H9 (cell line): Measurements from ENCODE around the gene SLC12A9. TPM values are rescaled to one million over a fixed set of nuclear protein-coding genes. Genes with fewer than 3 reads are reported as not detected.

ENCODE experiments used
- DNase-seq: peaks from one replicate; pipeline ENCODE4 v3.0.0-alpha.2; 2017
- H2AFZ ChIP-seq: one replicate; pipeline ENCODE4 v1.6.1; 2013; ENCODE audit warnings: mild to moderate bottlenecking, low read length, control low read depth, moderate library complexity
- H2AK5ac ChIP-seq: 2 replicates; pipeline ENCODE4 v1.6.1; 2013; ENCODE audit warnings: low read length, control low read depth, mixed read lengths; ENCODE audit not compliant: insufficient read length
- H2BK120ac ChIP-seq: one replicate; pipeline ENCODE4 v1.6.1; 2013; ENCODE audit warnings: low read depth, mild to moderate bottlenecking, low read length, control low read depth, inconsistent platforms; ENCODE audit not compliant: poor library complexity, severe bottlenecking
- H2BK12ac ChIP-seq: 2 replicates; pipeline ENCODE4 v1.6.1; 2013; ENCODE audit warnings: low read length, control low read depth, mixed read lengths, low read depth; ENCODE audit not compliant: insufficient read length
- H2BK15ac ChIP-seq: 2 replicates; pipeline ENCODE4 v1.6.1; 2013; ENCODE audit warnings: low read depth, low read length, control low read depth
- H2BK20ac ChIP-seq: one replicate; pipeline ENCODE4 v1.6.1; 2013; ENCODE audit warnings: low read depth, mild to moderate bottlenecking, low read length, control low read depth, inconsistent platforms; ENCODE audit not compliant: poor library complexity, severe bottlenecking
- H2BK5ac ChIP-seq: 2 replicates; pipeline ENCODE4 v1.6.1; 2013; ENCODE audit warnings: low read length, control low read depth, mixed read lengths; ENCODE audit not compliant: insufficient read length
- H3K14ac ChIP-seq: 2 replicates; pipeline ENCODE4 v1.6.1; 2013; ENCODE audit warnings: low read length, control low read depth; ENCODE audit not compliant: insufficient read depth
- H3K18ac ChIP-seq: 2 replicates; pipeline ENCODE4 v1.6.1; 2013; ENCODE audit warnings: low read depth, mild to moderate bottlenecking, mixed read lengths, low read length, control low read depth; ENCODE audit not compliant: insufficient read length
- H3K23ac ChIP-seq: 2 replicates; pipeline ENCODE4 v1.6.1; 2013; ENCODE audit warnings: low read length, control low read depth, mixed read lengths, low read depth; ENCODE audit not compliant: insufficient read length
- H3K23me2 ChIP-seq: 2 replicates; pipeline ENCODE4 v1.6.1; 2013; ENCODE audit warnings: low read depth, mild to moderate bottlenecking, mixed read lengths, low read length, control low read depth; ENCODE audit not compliant: insufficient read length, poor library complexity, severe bottlenecking
- H3K27ac ChIP-seq: 2 replicates; pipeline ENCODE4 v1.5.1; 2013; ENCODE audit warnings: low read length, control low read depth, mixed read lengths, low read depth; ENCODE audit not compliant: insufficient read length
- H3K27me3 ChIP-seq: 2 replicates; pipeline ENCODE4 v1.6.1; 2013; ENCODE audit warnings: low read length, control low read depth, inconsistent platforms; ENCODE audit not compliant: insufficient read depth
- H3K4ac ChIP-seq: 2 replicates; pipeline ENCODE4 v1.6.1; 2013; ENCODE audit warnings: low read depth, mild to moderate bottlenecking, control low read depth, inconsistent platforms, low read length, moderate library complexity
- H3K4me1 ChIP-seq: 2 replicates; pipeline ENCODE4 v1.6.1; 2013; ENCODE audit warnings: low read length, control low read depth, inconsistent platforms; ENCODE audit not compliant: insufficient read depth
- H3K4me2 ChIP-seq: 2 replicates; pipeline ENCODE4 v1.6.1; 2013; ENCODE audit warnings: low read length, control low read depth, mixed read lengths; ENCODE audit not compliant: insufficient read length, insufficient read depth
- H3K56ac ChIP-seq: 2 replicates; pipeline ENCODE4 v1.6.1; 2013; ENCODE audit warnings: low read depth, mild to moderate bottlenecking, mixed read lengths, low read length, control low read depth; ENCODE audit not compliant: insufficient read length
- H3K79me1 ChIP-seq: 2 replicates; pipeline ENCODE4 v1.6.1; 2013; ENCODE audit warnings: low read depth, mild to moderate bottlenecking, moderate library complexity, low read length, control low read depth, inconsistent platforms; ENCODE audit not compliant: insufficient read depth, poor library complexity, severe bottlenecking
- H3K79me2 ChIP-seq: 2 replicates; pipeline ENCODE4 v1.6.1; 2013; ENCODE audit warnings: low read length, control low read depth, inconsistent platforms; ENCODE audit not compliant: insufficient read depth
- H3K9ac ChIP-seq: 2 replicates; pipeline ENCODE4 v1.6.1; 2013; ENCODE audit warnings: low read length, control low read depth, mixed read lengths; ENCODE audit not compliant: insufficient read length; ENCODE audit errors: extremely low read depth
- H3K9me3 ChIP-seq: one replicate; pipeline ENCODE4 v1.6.1; 2013; ENCODE audit warnings: low read depth, low read length, inconsistent platforms; ENCODE audit not compliant: control insufficient read depth
- H3T11ph ChIP-seq: one replicate; pipeline ENCODE4 v1.6.1; 2013; ENCODE audit warnings: mild to moderate bottlenecking, low read length, control low read depth, inconsistent platforms
- H4K20me1 ChIP-seq: one replicate; pipeline ENCODE4 v1.6.1; 2013; ENCODE audit not compliant: control insufficient read depth, insufficient read length, insufficient read depth
- H4K5ac ChIP-seq: 2 replicates; pipeline ENCODE4 v1.6.1; 2013; ENCODE audit warnings: low read depth, mild to moderate bottlenecking, mixed read lengths, low read length, control low read depth; ENCODE audit not compliant: insufficient read length
- H4K8ac ChIP-seq: replicated peaks from 2 replicates; pipeline ENCODE4 v1.6.1; 2013; ENCODE audit warnings: low read length, control low read depth, mixed read lengths, low read depth; ENCODE audit not compliant: insufficient read length
- H4K91ac ChIP-seq: 2 replicates; pipeline ENCODE4 v1.6.1; 2013; ENCODE audit warnings: low read depth, mild to moderate bottlenecking, moderate library complexity, mixed read lengths, low read length, control low read depth; ENCODE audit not compliant: insufficient read length
- H3K27ac Mint-ChIP-seq, 3 experiments: 2 replicates in 2 of 3; 3 replicates in 1 of 3; pipeline ENCODE4 v1.8.0; 2020 to 2021; ENCODE audit warnings: mixed read lengths in 3 of 3, mild to moderate bottlenecking in 1 of 3, moderate library complexity in 1 of 3
- H3K27me3 Mint-ChIP-seq: 2 replicates; pipeline ENCODE4 v1.8.0; 2021; ENCODE audit warnings: low read depth, mild to moderate bottlenecking, moderate library complexity, mixed read lengths
- H3K36me3 Mint-ChIP-seq, 3 experiments: 2 replicates in 2 of 3; 3 replicates in 1 of 3; pipeline ENCODE4 v1.8.0; 2020 to 2021; ENCODE audit warnings: low read depth in 3 of 3, mixed read lengths in 3 of 3; ENCODE audit not compliant: insufficient read depth in 1 of 3
- H3K4me1 Mint-ChIP-seq, 2 experiments: 2 replicates each; pipeline ENCODE4 v1.8.0; 2020; ENCODE audit warnings: mixed read lengths in 2 of 2
- H3K4me3 Mint-ChIP-seq, 2 experiments: 2 replicates in 1 of 2; 3 replicates in 1 of 2; pipeline ENCODE4 v1.8.0; 2020 to 2021; ENCODE audit warnings: mild to moderate bottlenecking in 2 of 2, mixed read lengths in 2 of 2, moderate library complexity in 1 of 2
- H3K9me3 Mint-ChIP-seq, 2 experiments: 2 replicates in 1 of 2; 3 replicates in 1 of 2; pipeline ENCODE4 v1.8.0; 2020; ENCODE audit warnings: mild to moderate bottlenecking in 2 of 2, mixed read lengths in 2 of 2, moderate library complexity in 1 of 2
- CTCF ChIP-seq: fragments of 200-600 bp; sonication (generic); conservative IDR thresholded peaks from 3 replicates; pipeline ENCODE4 v1.8.0; 2021; ENCODE audit warnings: antibody characterized with exemption, mild to moderate bottlenecking
- WGBS: extraction: QIAGEN DNeasy Blood & Tissue Kit; methylation state at CpG from one replicate; pipeline ENCODE4 v1.1.7; 2013; ENCODE audit warnings: missing lambda C conversion rate, low lambda C conversion rate, mixed read lengths; ENCODE audit not compliant: insufficient read length; ENCODE audit errors: extremely low coverage; 5-methylcytosine and 5-hydroxymethylcytosine counted together
- total RNA-seq: library from RNA; stranded (reverse); gene quantifications from 2 replicates; pipeline ENCODE4 v1.2.1, GENCODE V29; 2021

SLC12A9 gene
- total RNA-seq, 1 experiment from 2014 or later = 43.0 TPM

DNA sequence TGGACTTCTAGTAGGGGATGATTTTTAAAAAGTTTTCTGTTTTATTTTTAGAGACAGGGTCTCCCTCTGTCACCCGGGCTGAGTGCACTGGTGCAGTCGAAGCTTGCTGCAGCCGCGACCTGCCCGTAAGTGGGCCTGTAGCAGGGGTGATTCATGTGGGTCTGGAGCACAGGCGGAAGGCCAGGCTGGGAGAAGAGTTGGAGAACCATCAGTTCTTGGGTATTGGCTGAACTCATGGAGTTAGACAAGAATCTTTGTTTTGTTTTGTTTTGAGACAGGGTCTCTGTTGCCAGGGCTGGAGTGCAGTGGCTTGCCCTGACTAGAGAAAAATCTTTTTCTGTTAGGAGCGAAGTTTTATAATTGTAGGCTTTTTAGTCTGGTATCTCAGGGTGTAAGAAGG, 28.1 kb downstream of the SLC12A9 start:
- no peak overlapping the region for H2BK120ac ChIP-seq
- H2BK20ac ChIP-seq = no peak overlapping the region
- no peak overlapping the region for H2BK12ac ChIP-seq
- H3K4me2 ChIP-seq = no peak overlapping the region
- peaks cover 6% of the 10 kb centered on the region for H3K79me1 ChIP-seq
- H3K23ac ChIP-seq = no peak overlapping the region
- H3K14ac ChIP-seq = no peak overlapping the region
- no peaks in the 10 kb centered on the region for H4K20me1 ChIP-seq
- no peaks in the 10 kb centered on the region; the same call in 1 of the 2 replicates for H3K4me1 ChIP-seq
- no peaks in the 10 kb centered on the region; the same call in 1 of the 2 replicates for H3K27me3 Mint-ChIP-seq
- peaks cover 75 to 95% (median 93%) of the 10 kb centered on the region in 3 experiments for H3K36me3 Mint-ChIP-seq
- H3K79me2 ChIP-seq = peaks cover 33% of the 10 kb centered on the region; the same call in 1 of the 2 replicates
- H3K27me3 ChIP-seq = no peaks in the 10 kb centered on the region
- H3K27ac Mint-ChIP-seq = peak overlapping the region; percentile 78 to 88 (median 82); a peak in 5 of 7 replicates
- H3K4me3 Mint-ChIP-seq = peak overlapping the region in 1 of 2 experiments; percentile 56; a peak in 1 of 5 replicates
- H3K9me3 Mint-ChIP-seq = no peaks in the 10 kb centered on the region
- H2AFZ ChIP-seq = no peak overlapping the region
- H2AK5ac ChIP-seq = no peak overlapping the region
- no peak overlapping the region for H3K56ac ChIP-seq
- no peak overlapping the region for H4K8ac ChIP-seq
- no peak overlapping the region for H3K18ac ChIP-seq
- peaks cover 22 to 36% of the 10 kb centered on the region in 2 experiments for H3K4me1 Mint-ChIP-seq
- no peak overlapping the region for H2BK5ac ChIP-seq
- no peaks in the 10 kb centered on the region for H3K9me3 ChIP-seq
- no peak for DNase-seq
- no peak overlapping the region for H3K4ac ChIP-seq
- no peak overlapping the region for H4K91ac ChIP-seq
- no peak overlapping the region for H3T11ph ChIP-seq
- no peak overlapping the region for H3K9ac ChIP-seq
- no peak overlapping the region for H3K27ac ChIP-seq
- H4K5ac ChIP-seq = no peak overlapping the region
- no peak for TF ChIP-seq CTCF
- WGBS = no CpG with 5 or more reads among the region's 7 CpGs
- H3K23me2 ChIP-seq = peaks cover 4% of the 10 kb centered on the region
- H2BK15ac ChIP-seq = no peak overlapping the region
